Measurements from ENCODE around the gene ZNF839.

Gene ZNF839

DNA sequence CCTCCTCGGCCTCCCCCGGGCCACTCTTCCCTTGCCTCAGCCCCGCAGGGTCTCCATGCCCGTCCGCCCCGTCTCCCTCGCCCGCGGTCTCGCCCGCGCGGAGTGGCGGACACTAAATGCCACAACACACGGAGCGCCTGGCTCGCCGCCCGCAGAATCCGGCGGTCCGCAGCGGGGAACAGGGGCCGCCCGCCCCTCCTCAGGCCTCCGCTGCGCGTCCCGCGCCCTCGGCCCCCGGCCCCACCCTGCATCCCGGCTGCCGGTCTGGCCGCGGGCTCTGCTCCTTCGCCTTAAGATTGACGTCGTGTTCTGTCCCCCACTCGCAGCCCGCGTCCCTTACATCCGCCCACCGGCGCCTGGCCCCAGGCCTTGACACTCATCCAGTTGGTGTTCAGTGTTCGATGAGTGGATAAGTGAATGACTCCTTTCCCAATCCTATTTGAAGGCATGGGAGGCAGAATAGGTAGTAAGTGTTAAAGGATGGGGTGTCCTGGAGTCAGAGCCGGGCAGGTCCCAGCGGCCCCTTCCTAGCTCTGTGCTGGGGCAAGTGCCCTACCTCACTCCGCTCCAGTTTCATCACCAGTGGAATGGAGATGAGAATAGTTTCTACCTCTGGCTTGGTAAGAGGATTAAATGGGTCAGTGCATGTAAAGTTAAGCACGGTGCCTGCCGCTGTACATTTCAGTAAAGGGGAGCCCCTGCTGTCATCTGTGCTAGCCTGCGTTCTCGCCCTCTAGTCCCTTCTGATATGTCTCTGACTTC, 43.8 kb downstream of the ZNF839 start:
- Histone ChIP-seq H3K4me3 (ENCODE audit: low read length, poor library complexity, severe bottlenecking) (peak overlapping the region; percentile 77), H3K9me3 (ENCODE audit: insufficient read depth, low read depth, low read length) (no peaks in the 10 kb centered on the region), H3K79me2 (ENCODE audit: insufficient read depth, low read length) (peaks cover 24% of the 10 kb centered on the region), H3K9ac (ENCODE audit: low read depth, low read length, poor library complexity, severe bottlenecking) (peak overlapping the region; percentile 75), H4K20me1 (ENCODE audit: insufficient read depth, low read length, poor library complexity, severe bottlenecking) (no peaks in the 10 kb centered on the region), H3K36me3 (ENCODE audit: insufficient read depth, low read length) (no peaks in the 10 kb centered on the region), H3F3A (ENCODE audit: low read depth) (no peaks in the 10 kb centered on the region), H2AFZ (ENCODE audit: low read length) (peak overlapping the region; percentile 97), H3K4me2 (ENCODE audit: low read depth, low read length, poor library complexity, severe bottlenecking) (peak overlapping the region; percentile 83), H3K27me3 (ENCODE audit: insufficient read depth, low read length, poor library complexity, severe bottlenecking) (no peaks in the 10 kb centered on the region), H3K9me2 (replicated peaks; ENCODE audit: low read depth, low read length) (no peaks in the 10 kb centered on the region), H3K4me1 (ENCODE audit: insufficient read depth, low read length, poor library complexity, severe bottlenecking) (peaks cover 41% of the 10 kb centered on the region)
- TF ChIP-seq, protein P1, sequence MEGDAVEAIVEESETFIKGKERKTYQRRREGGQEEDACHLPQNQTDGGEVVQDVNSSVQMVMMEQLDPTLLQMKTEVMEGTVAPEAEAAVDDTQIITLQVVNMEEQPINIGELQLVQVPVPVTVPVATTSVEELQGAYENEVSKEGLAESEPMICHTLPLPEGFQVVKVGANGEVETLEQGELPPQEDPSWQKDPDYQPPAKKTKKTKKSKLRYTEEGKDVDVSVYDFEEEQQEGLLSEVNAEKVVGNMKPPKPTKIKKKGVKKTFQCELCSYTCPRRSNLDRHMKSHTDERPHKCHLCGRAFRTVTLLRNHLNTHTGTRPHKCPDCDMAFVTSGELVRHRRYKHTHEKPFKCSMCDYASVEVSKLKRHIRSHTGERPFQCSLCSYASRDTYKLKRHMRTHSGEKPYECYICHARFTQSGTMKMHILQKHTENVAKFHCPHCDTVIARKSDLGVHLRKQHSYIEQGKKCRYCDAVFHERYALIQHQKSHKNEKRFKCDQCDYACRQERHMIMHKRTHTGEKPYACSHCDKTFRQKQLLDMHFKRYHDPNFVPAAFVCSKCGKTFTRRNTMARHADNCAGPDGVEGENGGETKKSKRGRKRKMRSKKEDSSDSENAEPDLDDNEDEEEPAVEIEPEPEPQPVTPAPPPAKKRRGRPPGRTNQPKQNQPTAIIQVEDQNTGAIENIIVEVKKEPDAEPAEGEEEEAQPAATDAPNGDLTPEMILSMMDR (conservative IDR thresholded peaks at IDR 0.05; ENCODE audit: low read length), result no peak
- no peak for TF ChIP-seq EZH2phosphoT487 (IDR thresholded peaks at IDR 0.05; ENCODE audit: borderline replicate concordance)

DNA sequence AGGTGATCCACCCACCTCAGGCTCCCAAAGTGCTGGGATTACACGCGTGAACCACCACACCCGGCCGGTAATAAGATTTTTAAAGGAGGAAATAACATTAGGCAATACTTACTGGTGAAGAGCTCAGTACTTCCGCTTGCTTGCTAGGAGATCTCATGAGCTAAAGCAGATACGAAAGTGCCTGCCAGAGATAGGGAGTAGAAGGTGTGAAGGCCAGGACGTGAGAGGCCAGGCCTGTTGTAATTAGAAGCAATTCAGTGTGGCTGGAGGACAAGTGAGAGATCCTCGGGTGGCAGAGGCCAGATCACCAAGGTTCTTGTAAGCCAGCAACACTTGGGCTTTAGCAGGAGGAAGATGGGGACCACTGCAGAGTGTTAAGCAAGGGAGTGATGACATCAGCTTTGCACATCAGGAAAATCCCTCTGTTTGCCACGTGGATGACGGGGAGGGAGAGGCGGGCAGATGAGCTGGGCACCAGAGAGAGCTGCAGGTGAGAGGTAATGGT, 50.8 kb downstream of the ZNF839 start:
- Histone ChIP-seq H3K36me3 (ENCODE audit: insufficient read depth, low read length) (no peaks in the 10 kb centered on the region), H2AFZ (ENCODE audit: low read length) (no peak overlapping the region), H3F3A (ENCODE audit: low read depth) (no peaks in the 10 kb centered on the region), H3K27me3 (ENCODE audit: insufficient read depth, low read length, poor library complexity, severe bottlenecking) (no peaks in the 10 kb centered on the region), H4K20me1 (ENCODE audit: insufficient read depth, low read length, poor library complexity, severe bottlenecking) (no peaks in the 10 kb centered on the region), H3K4me2 (ENCODE audit: low read depth, low read length, poor library complexity, severe bottlenecking) (no peak overlapping the region), H3K79me2 (ENCODE audit: insufficient read depth, low read length) (no peaks in the 10 kb centered on the region), H3K4me3 (ENCODE audit: low read length, poor library complexity, severe bottlenecking) (no peak overlapping the region), H3K9me3 (ENCODE audit: insufficient read depth, low read depth, low read length) (no peaks in the 10 kb centered on the region), H3K4me1 (ENCODE audit: insufficient read depth, low read length, poor library complexity, severe bottlenecking) (peaks cover 12% of the 10 kb centered on the region), H3K9me2 (replicated peaks; ENCODE audit: low read depth, low read length) (no peaks in the 10 kb centered on the region), H3K9ac (ENCODE audit: low read depth, low read length, poor library complexity, severe bottlenecking) (no peak overlapping the region)
- TF ChIP-seq, protein P1 (conservative IDR thresholded peaks at IDR 0.05; ENCODE audit: low read length), result no peak
- TF ChIP-seq EZH2phosphoT487 (IDR thresholded peaks at IDR 0.05; ENCODE audit: borderline replicate concordance), result no peak

DNA sequence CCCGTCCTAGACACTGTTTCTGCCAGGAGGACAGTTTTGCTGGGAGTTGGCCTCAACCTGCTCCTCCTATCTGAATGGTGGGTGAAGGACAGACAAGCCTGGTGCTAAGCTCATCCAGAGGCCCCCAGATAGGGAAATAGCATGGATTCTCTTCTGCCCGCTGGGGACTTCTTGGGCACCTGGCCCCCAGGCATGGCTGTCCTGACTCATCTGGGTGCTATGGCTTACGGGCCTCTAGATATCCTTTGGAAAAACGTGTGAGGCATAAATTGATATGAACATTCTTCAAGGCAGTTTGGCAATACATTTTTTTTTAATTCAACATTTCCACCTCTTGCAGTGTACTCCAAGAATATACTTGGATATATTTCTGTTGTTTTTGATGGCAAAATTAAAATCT, 51.8 kb downstream of the ZNF839 start:
- Histone ChIP-seq H3K9me3 (ENCODE audit: insufficient read depth, low read depth, low read length) (no peaks in the 10 kb centered on the region), H2AFZ (ENCODE audit: low read length) (no peak overlapping the region), H3K36me3 (ENCODE audit: insufficient read depth, low read length) (no peaks in the 10 kb centered on the region), H3K4me3 (ENCODE audit: low read length, poor library complexity, severe bottlenecking) (no peak overlapping the region), H3K9ac (ENCODE audit: low read depth, low read length, poor library complexity, severe bottlenecking) (no peak overlapping the region), H3K4me1 (ENCODE audit: insufficient read depth, low read length, poor library complexity, severe bottlenecking) (peaks cover 12% of the 10 kb centered on the region), H3K9me2 (replicated peaks; ENCODE audit: low read depth, low read length) (no peaks in the 10 kb centered on the region), H3F3A (ENCODE audit: low read depth) (no peaks in the 10 kb centered on the region), H3K79me2 (ENCODE audit: insufficient read depth, low read length) (no peaks in the 10 kb centered on the region), H4K20me1 (ENCODE audit: insufficient read depth, low read length, poor library complexity, severe bottlenecking) (no peaks in the 10 kb centered on the region), H3K27me3 (ENCODE audit: insufficient read depth, low read length, poor library complexity, severe bottlenecking) (no peaks in the 10 kb centered on the region), H3K4me2 (ENCODE audit: low read depth, low read length, poor library complexity, severe bottlenecking) (no peak overlapping the region)
- TF ChIP-seq, protein P1 (conservative IDR thresholded peaks at IDR 0.05; ENCODE audit: low read length), result no peak
- no peak for TF ChIP-seq EZH2phosphoT487 (IDR thresholded peaks at IDR 0.05; ENCODE audit: borderline replicate concordance)

Data from Loucy (cell line).